ENCODE measurements around the gene ADAMTS8.

GRCh38 chr11:130381317-130381716 lies 47.1 kb downstream of the ADAMTS8 start:
- no peak for TF ChIP-seq SUZ12 (IDR thresholded peaks at IDR 0.05; ENCODE audit: extremely low read depth, insufficient read depth, insufficient read length)
- no peak for TF ChIP-seq YY1 (IDR thresholded peaks at IDR 0.05; ENCODE audit: insufficient read depth, insufficient read length)
